Mesendoderm (in vitro differentiated cells): ENCODE data around the gene ZNF79.

Source experiments
- DNase-seq: peaks from one replicate; pipeline ENCODE4 v3.0.0; 2013
- H2AK5ac ChIP-seq: 2 replicates; pipeline ENCODE4 v1.6.1; 2013; ENCODE audit warnings: low read length, inconsistent platforms
- H2BK120ac ChIP-seq: 2 replicates; pipeline ENCODE4 v1.6.1; 2013; ENCODE audit warnings: low read depth, mild to moderate bottlenecking, low read length, moderate library complexity, mixed read lengths
- H2BK15ac ChIP-seq: replicated peaks from 2 replicates; pipeline ENCODE4 v1.6.1; 2013; ENCODE audit warnings: low read depth, mild to moderate bottlenecking, moderate library complexity
- H2BK5ac ChIP-seq: 2 replicates; pipeline ENCODE4 v1.6.1; 2013; ENCODE audit warnings: low read length, inconsistent platforms
- H3K18ac ChIP-seq: 2 replicates; pipeline ENCODE4 v1.6.1; 2013; ENCODE audit warnings: mild to moderate bottlenecking, low read length, mixed read lengths
- H3K23ac ChIP-seq: one replicate; pipeline ENCODE4 v1.6.1; 2013; ENCODE audit warnings: low read length
- H3K27ac ChIP-seq: 2 replicates; pipeline ENCODE4 v1.5.1; 2013; ENCODE audit warnings: low read depth, mild to moderate bottlenecking, inconsistent platforms, low read length, moderate library complexity
- H3K27me3 ChIP-seq: 2 replicates; pipeline ENCODE4 v1.6.1; 2013; ENCODE audit warnings: low read length, control low read depth, mild to moderate bottlenecking, inconsistent platforms; ENCODE audit not compliant: insufficient read depth, poor library complexity
- H3K36me3 ChIP-seq: 2 replicates; pipeline ENCODE4 v1.6.1; 2013; ENCODE audit warnings: low read length, inconsistent platforms; ENCODE audit not compliant: control insufficient read depth, insufficient read depth
- H3K4ac ChIP-seq: one replicate; pipeline ENCODE4 v1.6.1; 2013; ENCODE audit warnings: low read depth, mild to moderate bottlenecking, low read length, moderate library complexity
- H3K4me1 ChIP-seq: 2 replicates; pipeline ENCODE4 v1.6.1; 2013; ENCODE audit warnings: low read depth, low read length, inconsistent platforms; ENCODE audit not compliant: control insufficient read depth
- H3K4me2 ChIP-seq: 2 replicates; pipeline ENCODE4 v1.6.1; 2013; ENCODE audit warnings: low read length
- H3K4me3 ChIP-seq: 2 replicates; pipeline ENCODE4 v1.5.1; 2013; ENCODE audit warnings: mild to moderate bottlenecking, low read length
- H3K56ac ChIP-seq: one replicate; pipeline ENCODE4 v1.6.1; 2013; ENCODE audit warnings: low read length
- H3K79me1 ChIP-seq: 2 replicates; pipeline ENCODE4 v1.6.1; 2013; ENCODE audit warnings: low read length, inconsistent platforms
- H3K79me2 ChIP-seq: 2 replicates; pipeline ENCODE4 v1.6.1; 2013; ENCODE audit warnings: mild to moderate bottlenecking, low read length; ENCODE audit not compliant: control insufficient read depth, insufficient read depth
- H3K9ac ChIP-seq: 2 replicates; pipeline ENCODE4 v1.6.1; 2013; ENCODE audit warnings: low read length, inconsistent platforms
- H4K5ac ChIP-seq: one replicate; pipeline ENCODE4 v1.6.1; 2013; ENCODE audit warnings: low read length
- H4K8ac ChIP-seq: one replicate; pipeline ENCODE4 v1.6.1; 2013; ENCODE audit warnings: low read depth, mild to moderate bottlenecking, control low read depth, low read length, moderate library complexity
- WGBS: extraction: QIAGEN DNeasy Blood & Tissue Kit; methylation state at CpG from one replicate; pipeline ENCODE4 v1.1.7; 2013; ENCODE audit warnings: low lambda C conversion rate, missing lambda C conversion rate; ENCODE audit not compliant: insufficient coverage; ENCODE audit errors: extremely low coverage; 5-methylcytosine and 5-hydroxymethylcytosine counted together

The ZNF79 gene

DNA sequence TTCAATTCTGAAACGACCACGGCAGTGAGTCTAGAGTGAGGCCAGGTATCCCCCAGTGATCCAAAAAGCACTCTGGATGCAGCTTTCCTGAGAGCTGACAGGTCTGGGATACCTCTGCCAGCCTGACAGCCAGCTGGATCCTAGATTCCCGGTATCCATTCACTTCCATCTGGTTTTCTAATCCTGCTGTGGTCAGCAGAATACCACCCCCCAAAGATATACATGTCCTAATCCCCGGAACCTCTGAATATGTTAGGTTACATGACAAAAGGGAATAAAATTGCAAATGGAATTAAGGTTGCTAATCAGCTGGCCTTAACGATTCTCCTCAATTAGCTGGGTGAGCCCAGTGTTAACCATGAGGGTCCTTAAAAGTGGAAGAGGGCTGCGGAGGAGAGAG, 1.4 kb upstream of the ZNF79 start:
- Histone ChIP-seq H2BK15ac (no peak overlapping the region), H3K79me1 (peaks cover 9% of the 10 kb centered on the region), H3K18ac (no peak overlapping the region), H3K9ac (peak overlapping the region; percentile 78), H3K23ac (no peak overlapping the region), H3K27ac (no peak overlapping the region), H2AK5ac (no peak overlapping the region), H3K79me2 (peaks cover 6% of the 10 kb centered on the region), H3K4me2 (peak overlapping the region; percentile 69), H3K4me1 (peaks cover 7% of the 10 kb centered on the region), H2BK120ac (no peak overlapping the region), H3K4ac (no peak overlapping the region), H4K8ac (no peak overlapping the region), H3K56ac (peak overlapping the region; percentile 83), H4K5ac (no peak overlapping the region), H3K4me3 (no peak overlapping the region), H3K36me3 (no peaks in the 10 kb centered on the region), H2BK5ac (no peak overlapping the region), H3K27me3 (no peaks in the 10 kb centered on the region)
- no peak for DNase-seq
- WGBS, result no CpG with 5 or more reads among the region's 6 CpGs

DNA sequence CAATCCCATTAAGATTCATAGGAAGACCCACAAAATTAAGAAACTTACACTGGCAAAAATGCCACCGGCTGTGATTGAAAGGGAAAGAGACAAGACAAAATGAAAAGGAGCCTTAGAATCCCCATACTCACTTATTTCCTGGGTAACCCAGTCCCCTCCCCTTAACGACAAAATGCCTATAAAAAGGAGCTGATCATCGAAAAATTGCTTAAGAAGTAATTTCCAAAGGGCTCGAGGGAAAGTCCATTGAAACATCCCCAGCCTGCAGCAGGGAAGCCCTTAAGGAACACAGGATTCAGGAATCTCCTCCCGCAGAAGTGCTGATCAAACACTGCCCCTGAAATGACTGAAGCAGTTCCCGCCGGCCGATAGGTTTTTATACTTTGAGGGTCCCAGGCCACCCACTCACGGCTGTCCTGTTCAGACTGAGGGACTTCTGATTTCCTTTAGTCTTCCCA, 677 bp upstream of the ZNF79 start:
- no peaks in the 10 kb centered on the region for H3K27me3 ChIP-seq
- peak overlapping the region; percentile 69 for H3K4me2 ChIP-seq
- H3K27ac ChIP-seq, result peak overlapping the region; percentile 75
- H3K79me2 ChIP-seq, result peaks cover 6% of the 10 kb centered on the region
- H2BK120ac ChIP-seq, result no peak overlapping the region
- peak overlapping the region; percentile 89 for H3K18ac ChIP-seq
- no peak overlapping the region for H3K23ac ChIP-seq
- peak overlapping the region; percentile 55 for H3K4me3 ChIP-seq
- peaks cover 11% of the 10 kb centered on the region for H3K79me1 ChIP-seq
- DNase-seq, result no peak
- peak overlapping the region; percentile 83 for H3K56ac ChIP-seq
- H4K8ac ChIP-seq, result peak overlapping the region; percentile 3
- H4K5ac ChIP-seq, result peak overlapping the region; percentile 84
- H2BK5ac ChIP-seq, result no peak overlapping the region
- H2AK5ac ChIP-seq, result peak overlapping the region; percentile 29
- no peaks in the 10 kb centered on the region for H3K36me3 ChIP-seq
- WGBS, result no CpG with 5 or more reads among the region's 9 CpGs
- peaks cover 7% of the 10 kb centered on the region for H3K4me1 ChIP-seq
- no peak overlapping the region for H2BK15ac ChIP-seq
- H3K4ac ChIP-seq, result peak overlapping the region; percentile 11
- peak overlapping the region; percentile 78 for H3K9ac ChIP-seq

DNA sequence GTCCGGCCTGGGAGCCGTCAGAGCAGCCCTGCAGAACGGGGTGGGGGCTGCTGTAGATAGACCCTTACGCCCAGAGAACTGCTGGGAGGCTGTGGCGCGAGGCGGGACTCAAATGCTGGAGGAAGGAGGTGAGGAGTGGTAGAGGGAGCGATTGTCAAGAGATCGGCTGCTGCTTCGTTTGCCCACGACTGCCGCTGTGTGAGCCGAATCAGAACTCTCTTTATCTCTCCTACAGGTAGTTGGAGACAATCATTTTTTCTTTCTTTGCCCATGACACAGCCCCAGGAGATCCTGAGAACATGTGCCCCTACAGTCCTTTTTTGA, 456 bp downstream of the ZNF79 start:
- H3K27me3 ChIP-seq, result no peaks in the 10 kb centered on the region
- peak overlapping the region; percentile 81 for H3K56ac ChIP-seq
- H2AK5ac ChIP-seq, result no peak overlapping the region
- no peak overlapping the region for H2BK5ac ChIP-seq
- H3K79me2 ChIP-seq, result peaks cover 6% of the 10 kb centered on the region
- H2BK120ac ChIP-seq, result no peak overlapping the region
- H3K27ac ChIP-seq, result peak overlapping the region; percentile 66
- H3K4me3 ChIP-seq, result peak overlapping the region; percentile 56
- no peak overlapping the region for H2BK15ac ChIP-seq
- no peak overlapping the region for H4K5ac ChIP-seq
- no CpG with 5 or more reads among the region's 13 CpGs for WGBS
- peak overlapping the region; percentile 40 for H3K4ac ChIP-seq
- H3K9ac ChIP-seq, result peak overlapping the region; percentile 75
- H3K4me1 ChIP-seq, result peaks cover 7% of the 10 kb centered on the region
- no peak overlapping the region for H3K18ac ChIP-seq
- peaks cover 13% of the 10 kb centered on the region for H3K79me1 ChIP-seq
- no peak overlapping the region for H3K23ac ChIP-seq
- no peak overlapping the region for H4K8ac ChIP-seq
- no peak for DNase-seq
- peak overlapping the region; percentile 96 for H3K4me2 ChIP-seq
- no peaks in the 10 kb centered on the region for H3K36me3 ChIP-seq

DNA sequence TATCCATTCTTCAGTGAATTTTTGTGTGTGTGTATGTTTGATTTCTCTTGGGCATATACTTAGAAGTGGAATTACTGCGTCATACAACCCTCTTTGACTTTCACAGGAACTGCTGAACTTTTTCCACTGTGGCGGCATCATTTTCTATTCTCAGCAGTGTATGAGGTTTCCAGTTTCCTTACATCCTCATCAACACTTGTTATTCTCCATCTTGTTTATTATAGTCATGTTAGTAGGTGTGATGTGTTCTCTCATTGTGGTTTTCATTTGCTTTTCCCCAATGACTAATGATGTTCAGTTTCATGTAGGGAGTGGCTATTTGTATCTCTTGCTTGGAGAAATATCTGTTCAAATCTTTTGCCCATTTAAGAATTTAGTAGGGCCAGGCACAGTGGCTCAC, 2.6 kb downstream of the ZNF79 start:
- H2BK5ac ChIP-seq, result no peak overlapping the region
- H3K4me1 ChIP-seq, result peaks cover 7% of the 10 kb centered on the region
- H3K27ac ChIP-seq, result no peak overlapping the region
- no peak overlapping the region for H3K4me3 ChIP-seq
- H3K23ac ChIP-seq, result no peak overlapping the region
- H3K36me3 ChIP-seq, result peaks cover 1% of the 10 kb centered on the region
- no peak overlapping the region for H2BK15ac ChIP-seq
- H3K9ac ChIP-seq, result no peak overlapping the region
- no peak overlapping the region for H2BK120ac ChIP-seq
- H4K5ac ChIP-seq, result no peak overlapping the region
- H3K4ac ChIP-seq, result no peak overlapping the region
- H3K18ac ChIP-seq, result no peak overlapping the region
- peaks cover 13% of the 10 kb centered on the region for H3K79me1 ChIP-seq
- H3K79me2 ChIP-seq, result peaks cover 6% of the 10 kb centered on the region
- no peaks in the 10 kb centered on the region for H3K27me3 ChIP-seq
- no peak overlapping the region for H2AK5ac ChIP-seq
- no peak overlapping the region for H4K8ac ChIP-seq
- DNase-seq, result no peak
- H3K4me2 ChIP-seq, result no peak overlapping the region
- no peak overlapping the region for H3K56ac ChIP-seq
- no CpG with 5 or more reads among the region's 2 CpGs for WGBS

DNA sequence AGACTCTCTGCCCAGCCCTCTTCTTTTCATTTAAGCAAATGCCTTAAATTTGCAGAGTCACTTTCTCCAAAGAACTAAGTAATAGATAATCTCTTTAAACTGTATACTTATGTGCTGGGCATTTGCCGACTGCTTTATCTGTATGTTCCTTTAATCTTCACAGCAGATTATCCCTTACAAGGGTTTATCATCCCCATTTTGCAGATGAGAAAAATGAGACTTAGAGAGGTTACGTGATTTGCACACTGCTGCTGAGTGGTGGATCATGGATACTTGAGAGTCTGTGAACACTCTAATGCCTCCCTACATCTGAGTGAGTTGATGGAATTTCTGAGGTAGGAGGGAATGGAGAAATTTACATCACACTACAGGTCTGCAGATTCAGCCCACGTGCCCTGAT, 4.2 kb downstream of the ZNF79 start:
- no CpG with 5 or more reads among the region's 3 CpGs for WGBS
- H4K8ac ChIP-seq, result no peak overlapping the region
- no peak overlapping the region for H2BK120ac ChIP-seq
- H3K23ac ChIP-seq, result no peak overlapping the region
- peaks cover 2% of the 10 kb centered on the region for H3K4me1 ChIP-seq
- no peak overlapping the region for H4K5ac ChIP-seq
- H3K36me3 ChIP-seq, result peaks cover 1% of the 10 kb centered on the region
- no peak overlapping the region for H3K27ac ChIP-seq
- H3K9ac ChIP-seq, result no peak overlapping the region
- H2BK5ac ChIP-seq, result no peak overlapping the region
- H3K4me3 ChIP-seq, result no peak overlapping the region
- H3K27me3 ChIP-seq, result no peaks in the 10 kb centered on the region
- H3K79me2 ChIP-seq, result peaks cover 6% of the 10 kb centered on the region
- H3K56ac ChIP-seq, result no peak overlapping the region
- H3K79me1 ChIP-seq, result peaks cover 6% of the 10 kb centered on the region
- no peak overlapping the region for H3K4ac ChIP-seq
- no peak for DNase-seq
- H3K4me2 ChIP-seq, result no peak overlapping the region
- no peak overlapping the region for H3K18ac ChIP-seq
- H2AK5ac ChIP-seq, result no peak overlapping the region
- H2BK15ac ChIP-seq, result no peak overlapping the region

DNA sequence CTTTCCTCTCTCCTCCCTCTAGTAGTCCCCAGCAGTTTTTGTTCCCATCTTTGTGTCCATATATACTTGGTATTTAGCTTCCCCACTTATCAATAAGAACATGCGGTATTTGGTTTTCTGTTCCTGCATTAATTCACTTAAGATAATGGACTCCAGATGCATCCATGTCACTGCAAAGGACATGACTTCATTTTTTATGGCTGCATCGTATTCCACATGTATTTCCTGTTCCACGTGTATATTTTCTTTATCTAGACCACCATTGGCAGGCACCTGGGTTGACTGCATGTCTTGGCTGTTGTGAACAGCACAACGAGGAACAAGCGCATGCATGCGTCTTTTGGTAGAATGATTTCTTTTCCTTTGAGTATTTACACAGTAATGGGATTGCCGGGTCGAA, 6.2 kb downstream of the ZNF79 start:
- Histone ChIP-seq H3K4ac (no peak overlapping the region), H2BK5ac (no peak overlapping the region), H3K79me1 (peaks cover 3% of the 10 kb centered on the region), H3K18ac (no peak overlapping the region), H3K27ac (no peak overlapping the region), H3K4me2 (no peak overlapping the region), H2BK15ac (no peak overlapping the region), H3K23ac (no peak overlapping the region), H2BK120ac (no peak overlapping the region), H3K36me3 (peaks cover 3% of the 10 kb centered on the region), H3K4me3 (no peak overlapping the region), H4K8ac (no peak overlapping the region), H4K5ac (no peak overlapping the region), H2AK5ac (no peak overlapping the region), H3K9ac (no peak overlapping the region), H3K56ac (no peak overlapping the region), H3K79me2 (no peaks in the 10 kb centered on the region), H3K4me1 (no peaks in the 10 kb centered on the region), H3K27me3 (no peaks in the 10 kb centered on the region)
- WGBS, result no CpG with 5 or more reads among the region's 8 CpGs
- no peak for DNase-seq
